ENCODE data around the gene GSTT2. TPM values are rescaled to one million over a fixed set of nuclear protein-coding genes. Genes with fewer than 3 reads are reported as not detected.

GSTT2 gene
- total and polyA plus RNA-seq, 12 donors: 0.24 to 6.1 (median 1.00) TPM

GRCh38 chr22:24009227-24010017 lies 29.5 kb downstream of the GSTT2 start:
- 82 to 93% (median 89%) methylated on average over 7 of the region's 7 CpGs for WGBS, 4 donors

GRCh38 chr22:24010018-24010391 lies 30.1 kb downstream of the GSTT2 start:
- H3K4me3 ChIP-seq: no peak overlapping the region
- WGBS, 4 donors: 80 to 91% (median 85%) methylated on average over 2 of the region's 2 CpGs
- peaks cover 18 to 25% of the 10 kb centered on the region in 2 donors for H3K4me1 ChIP-seq (replicated peaks in 1 of 2)
- H3K9me3 ChIP-seq (replicated peaks in 1 of 3): no peaks in the 10 kb centered on the region
- no peaks in the 10 kb centered on the region for H3K36me3 ChIP-seq (replicated peaks in 1 of 2)
- no peak for DNase-seq
- intact Hi-C loops (cut with DNase I): no loop called here
- H3K27ac ChIP-seq: no peak overlapping the region
- H3K27me3 ChIP-seq: no peaks in the 10 kb centered on the region
- TF ChIP-seq POLR2A (IDR thresholded peaks at IDR 0.05): no peak
- no peak for TF ChIP-seq CTCF (IDR thresholded peaks at IDR 0.05)

More at GRCh38 chr22:24009227-24010017, 29.5 kb downstream of the GSTT2 start:
- peaks cover 18 to 25% of the 10 kb centered on the region in 2 donors for H3K4me1 ChIP-seq (replicated peaks in 1 of 2)
- no peak overlapping the region for H3K4me3 ChIP-seq
- intact Hi-C loops (cut with DNase I): no loop called here
- no peak for TF ChIP-seq POLR2A (IDR thresholded peaks at IDR 0.05)
- no peaks in the 10 kb centered on the region for H3K9me3 ChIP-seq (replicated peaks in 1 of 3)
- H3K27ac ChIP-seq: no peak overlapping the region
- no peak for DNase-seq
- H3K27me3 ChIP-seq: no peaks in the 10 kb centered on the region
- H3K36me3 ChIP-seq (replicated peaks in 1 of 2): no peaks in the 10 kb centered on the region

GRCh38 chr22:24011735-24012068 lies 31.8 kb downstream of the GSTT2 start:
- intact Hi-C loops (cut with DNase I): no loop called here
- Histone ChIP-seq H3K27ac (peak overlapping the region in 4 of 5 donors; percentile 72 to 89 (median 81)), H3K4me1 (replicated peaks in 1 of 2) (peaks cover 18 to 25% of the 10 kb centered on the region in 2 donors), H3K4me3 (peak overlapping the region; percentile 43 to 99 (median 78)), H3K9me3 (replicated peaks in 1 of 3) (no peaks in the 10 kb centered on the region), H3K27me3 (no peaks in the 10 kb centered on the region), H3K36me3 (replicated peaks in 1 of 2) (no peaks in the 10 kb centered on the region)
- TF ChIP-seq POLR2A (IDR thresholded peaks at IDR 0.05) (no peak), CTCF (IDR thresholded peaks at IDR 0.05) (no peak)
- DNase-seq: no peak
- 1 to 3% (median 1%) methylated on average over 10 of the region's 10 CpGs for WGBS, 4 donors

GRCh38 chr22:24016156-24016555 lies 36.2 kb downstream of the GSTT2 start:
- intact Hi-C loops (cut with DNase I): no loop called here
- no peak overlapping the region for H3K27ac ChIP-seq
- no peak overlapping the region for H3K4me3 ChIP-seq
- no peaks in the 10 kb centered on the region for H3K36me3 ChIP-seq (replicated peaks in 1 of 2)
- H3K9me3 ChIP-seq (replicated peaks in 1 of 3): no peaks in the 10 kb centered on the region
- WGBS, 4 donors: 95 to 98% (median 97%) methylated on average over 1 of the region's 1 CpG
- H3K4me1 ChIP-seq (replicated peaks in 1 of 2): peaks cover 18 to 29% of the 10 kb centered on the region in 2 donors
- no peaks in the 10 kb centered on the region for H3K27me3 ChIP-seq
- no peak for TF ChIP-seq CTCF (IDR thresholded peaks at IDR 0.05)
- no peak for DNase-seq

GRCh38 chr22:24021304-24021703 lies 41.4 kb downstream of the GSTT2 start:
- no peak for DNase-seq
- Histone ChIP-seq H3K4me3 (no peak overlapping the region), H3K36me3 (replicated peaks in 1 of 2) (no peaks in the 10 kb centered on the region), H3K9me3 (replicated peaks in 1 of 3) (no peaks in the 10 kb centered on the region), H3K27me3 (no peaks in the 10 kb centered on the region), H3K4me1 (replicated peaks in 1 of 2) (peaks cover 2 to 12% of the 10 kb centered on the region in 2 donors), H3K27ac (no peak overlapping the region)
- no peak for TF ChIP-seq CTCF (IDR thresholded peaks at IDR 0.05)
- TF ChIP-seq POLR2A (IDR thresholded peaks at IDR 0.05): no peak
- 98 to 99% (median 98%) methylated on average over 3 of the region's 3 CpGs for WGBS, 4 donors
- intact Hi-C loops (cut with DNase I): no loop called here

Measured in adrenal gland (tissue), 12 donors.